B cell (primary cell): ENCODE measurements around the gene SHD. TPM values are rescaled to one million over a fixed set of nuclear protein-coding genes. Genes with fewer than 3 reads are reported as not detected.

ENCODE experiments used
- ATAC-seq: fragments of 200-7000 bp; cut with Tn5 transposase; one replicate; pipeline ENCODE4 v1.10.0; 2021; ENCODE audit warnings: low read depth, mild to moderate bottlenecking, moderate number of reproducible peaks, moderate library complexity
- CTCF ChIA-PET: fragments of 350-600 bp; sonication (Branson Sonifier 250); formaldehyde crosslinking; loops from one replicate; lab custom pipeline; 2021; ENCODE audit warnings: antibody characterized with exemption, inconsistent platforms; lab: Charles Lee
- POLR2A ChIA-PET: fragments of 350-600 bp; sonication (Branson Sonifier 250); formaldehyde crosslinking; loops from one replicate; lab custom pipeline; 2021; ENCODE audit warnings: antibody characterized with exemption; lab: Charles Lee
- DNase-seq: peaks from one replicate; pipeline ENCODE4 v3.0.0; 2013
- H2AFZ ChIP-seq: 2 replicates; pipeline ENCODE4 v1.6.1; 2012; ENCODE audit warnings: mild to moderate bottlenecking, low read depth, low read length; ENCODE audit not compliant: insufficient read depth, poor library complexity, severe bottlenecking
- H3K27ac ChIP-seq, 2 donors: 1 replicate in 1 of 2; 2 replicates in 1 of 2; pipeline ENCODE4 v1.5.1; 2012 to 2013; ENCODE audit warnings: low read length in 2 of 2, mild to moderate bottlenecking in 2 of 2, moderate library complexity in 1 of 2
- H3K27me3 ChIP-seq, 4 experiments: fragments of 200-600 bp in 1 of 4; sonication (generic) in 1 of 4; replicated peaks in 1 of 4; 1 replicate in 2 of 4; 2 replicates in 2 of 4; pipeline versions ENCODE4 v1.6.1 to v1.7.0; 2013 to 2016; ENCODE audit warnings: low read length in 3 of 4, mild to moderate bottlenecking in 2 of 4, mixed read lengths in 1 of 4, moderate library complexity in 1 of 4; ENCODE audit not compliant: insufficient read depth in 4 of 4, control insufficient read depth in 3 of 4; ENCODE audit errors: control extremely low read depth in 1 of 4
- H3K36me3 ChIP-seq, 2 experiments: replicated peaks in 1 of 2; 1 replicate in 1 of 2; 2 replicates in 1 of 2; pipeline versions ENCODE4 v1.6.1 to v1.7.1; 2013; ENCODE audit warnings: low read length in 1 of 2; ENCODE audit not compliant: insufficient read depth in 2 of 2, control insufficient read depth in 1 of 2; ENCODE audit errors: control extremely low read depth in 1 of 2, extremely low read depth in 1 of 2
- H3K4me1 ChIP-seq, 2 donors: fragments of 200-600 bp in 1 of 2; sonication (generic) in 1 of 2; 1 replicate in 1 of 2; 2 replicates in 1 of 2; pipeline versions ENCODE4 v1.5.1 to v1.6.1; 2013 to 2017; ENCODE audit warnings: low read length in 2 of 2; ENCODE audit not compliant: control insufficient read depth in 2 of 2, insufficient read depth in 2 of 2
- H3K4me2 ChIP-seq: replicated peaks from 2 replicates; pipeline ENCODE3; 2012; ENCODE audit warnings: mild to moderate bottlenecking, low read depth, low read length; ENCODE audit not compliant: poor library complexity, severe bottlenecking
- H3K4me3 ChIP-seq, 5 experiments: fragments of 200-600 bp in 1 of 5; sonication (generic) in 1 of 5; 1 replicate in 3 of 5; 2 replicates in 2 of 5; pipeline versions ENCODE4 v1.5.1 to v1.7.0; 2011 to 2016; ENCODE audit warnings: low read length in 4 of 5, mild to moderate bottlenecking in 4 of 5, low read depth in 2 of 5, control low read depth in 1 of 5, moderate library complexity in 1 of 5; ENCODE audit not compliant: insufficient read depth in 1 of 5; ENCODE audit errors: control extremely low read depth in 1 of 5, extremely low read depth in 1 of 5
- H3K79me2 ChIP-seq: fragments of 200-600 bp; sonication (generic); one replicate; pipeline ENCODE4 v1.6.0; 2016; ENCODE audit warnings: low read length; ENCODE audit not compliant: control insufficient read depth, insufficient read depth
- H3K9ac ChIP-seq: fragments of 200-600 bp; sonication (generic); 2 replicates; pipeline ENCODE4 v1.6.1; 2017; ENCODE audit warnings: mild to moderate bottlenecking, low read length, moderate library complexity
- H3K9me3 ChIP-seq, 3 donors: one replicate each; pipeline versions ENCODE4 v1.6.1 to v1.7.1; 2013; ENCODE audit warnings: low read length in 2 of 3; ENCODE audit not compliant: control insufficient read depth in 2 of 3, insufficient read depth in 1 of 3; ENCODE audit errors: control extremely low read depth in 1 of 3
- H4K20me1 ChIP-seq: 2 replicates; pipeline ENCODE4 v1.6.0; 2012; ENCODE audit warnings: mild to moderate bottlenecking, low read length; ENCODE audit not compliant: insufficient read depth, control insufficient read depth, poor library complexity, severe bottlenecking
- H3K27ac Mint-ChIP-seq: one replicate; pipeline ENCODE4 v1.8.0; 2021; ENCODE audit warnings: mixed read lengths
- H3K27me3 Mint-ChIP-seq: one replicate; pipeline ENCODE4 v1.8.0; 2021; ENCODE audit warnings: mixed read lengths
- H3K4me1 Mint-ChIP-seq: one replicate; pipeline ENCODE4 v1.8.0; 2021; ENCODE audit warnings: mixed read lengths
- H3K4me3 Mint-ChIP-seq: one replicate; pipeline ENCODE4 v1.8.0; 2021; ENCODE audit warnings: mixed read lengths
- H3K9me3 Mint-ChIP-seq: one replicate; pipeline ENCODE4 v1.8.0; 2022; ENCODE audit warnings: mixed read lengths; ENCODE audit not compliant: insufficient read depth
- EZH2 ChIP-seq: IDR thresholded peaks from 2 replicates; pipeline ENCODE4 v1.6.1; 2012; ENCODE audit warnings: borderline replicate concordance, low read depth, mild to moderate bottlenecking, moderate library complexity, low read length; ENCODE audit not compliant: insufficient read depth, poor library complexity, severe bottlenecking
- WGBS: methylation state at CpG from one replicate; pipeline ENCODE4 v1.1.5; 2013; ENCODE audit warnings: missing lambda C conversion rate; ENCODE audit not compliant: insufficient coverage; 5-methylcytosine and 5-hydroxymethylcytosine counted together
- intact Hi-C: fragments of 100-400 bp; cut with micrococcal nuclease; formaldehyde crosslinking; loops from one replicate; pipeline ENCODE4 v1.10.0; 2022
- polyA plus RNA-seq: library from polyadenylated mRNA; depleted of rRNA; stranded (reverse); fragments of >200 nt; gene quantifications from 2 replicates; pipeline ENCODE4 v1.2.3, GENCODE V29; 2012
- total RNA-seq, 2 donors: library from RNA; stranded (reverse); fragments of 120-200 nt in 1 of 2; gene quantifications; 1 replicate in 1 of 2; 2 replicates in 1 of 2; pipeline versions ENCODE4 v1.2.3 to v1.2.4, GENCODE V29; 2013 to 2022
- TF ChIP-seq, protein P1 (sequence below): fragments of 200-600 bp; IDR thresholded peaks from one replicate; pipeline ENCODE4 v1.8.0; 2022; ENCODE audit warnings: antibody characterized with exemption, mild to moderate bottlenecking

Gene SHD
- total and polyA plus RNA-seq, 2 donors (not counting 1 experiment from before 2014, with no cell fraction given) = 0.17 TPM; not detected in 1

GRCh38 chr19:4338441-4339355 lies 59.6 kb downstream of the SHD start, which contains the start of gene STAP2:
STAP2 (minus strand) TSS chr19:4338827; CDS start chr19:4338753, 74 bp downstream.
- H3K9ac ChIP-seq = peak within 1 kb of the TSS; percentile 65
- peak; percentile 39 for DNase-seq

More at GRCh38 chr19:4338441-4339355, 59.6 kb downstream of the SHD start, which contains the start of gene STAP2:
- 77% methylated on average over 15 of the region's 27 CpGs for WGBS
- Histone ChIP-seq H4K20me1 (no peaks in the 10 kb centered on the region), H3K9me3 (no peaks in the 10 kb centered on the region), H3K27me3 (no peaks in the 10 kb centered on the region), H3K79me2 (no peaks in the 10 kb centered on the region), H3K4me2 (peak within 1 kb of the TSS; percentile 90), H3K4me3 (peak within 1 kb of the TSS in 4 of 5 experiments; percentile 37 to 70 (median 55)), H3K27ac (peak within 1 kb of the TSS in 1 of 2 donors; percentile 6), H3K4me1 (peaks cover 3 to 24% of the 10 kb centered on the region in 2 donors), H3K36me3 (no peaks in the 10 kb centered on the region), H2AFZ (peak within 1 kb of the TSS; percentile 95)
- Mint-ChIP-seq H3K27ac (peak within 1 kb of the TSS; percentile 75), H3K4me3 (peak within 1 kb of the TSS; percentile 88), H3K4me1 (peaks cover 25% of the 10 kb centered on the region), H3K9me3 (no peaks in the 10 kb centered on the region), H3K27me3 (no peaks in the 10 kb centered on the region)
- POLR2A ChIA-PET = no interaction called here
- intact Hi-C loops = no loop called here
- TF ChIP-seq, protein P1, sequence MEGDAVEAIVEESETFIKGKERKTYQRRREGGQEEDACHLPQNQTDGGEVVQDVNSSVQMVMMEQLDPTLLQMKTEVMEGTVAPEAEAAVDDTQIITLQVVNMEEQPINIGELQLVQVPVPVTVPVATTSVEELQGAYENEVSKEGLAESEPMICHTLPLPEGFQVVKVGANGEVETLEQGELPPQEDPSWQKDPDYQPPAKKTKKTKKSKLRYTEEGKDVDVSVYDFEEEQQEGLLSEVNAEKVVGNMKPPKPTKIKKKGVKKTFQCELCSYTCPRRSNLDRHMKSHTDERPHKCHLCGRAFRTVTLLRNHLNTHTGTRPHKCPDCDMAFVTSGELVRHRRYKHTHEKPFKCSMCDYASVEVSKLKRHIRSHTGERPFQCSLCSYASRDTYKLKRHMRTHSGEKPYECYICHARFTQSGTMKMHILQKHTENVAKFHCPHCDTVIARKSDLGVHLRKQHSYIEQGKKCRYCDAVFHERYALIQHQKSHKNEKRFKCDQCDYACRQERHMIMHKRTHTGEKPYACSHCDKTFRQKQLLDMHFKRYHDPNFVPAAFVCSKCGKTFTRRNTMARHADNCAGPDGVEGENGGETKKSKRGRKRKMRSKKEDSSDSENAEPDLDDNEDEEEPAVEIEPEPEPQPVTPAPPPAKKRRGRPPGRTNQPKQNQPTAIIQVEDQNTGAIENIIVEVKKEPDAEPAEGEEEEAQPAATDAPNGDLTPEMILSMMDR = no peak
- no peak for TF ChIP-seq EZH2
- ATAC-seq = no peak
- CTCF ChIA-PET = interaction anchor here (0.7 to 2.6 kb wide), 2 partner anchors 13 to 67 kb away, joined by 3 to 6 read pairs; no protein-coding TSS in a partner anchor

Other genes starting within 250 kb of the SHD start
- 62.6 and 62.8 TPM in 2 replicates for gene ZBTB7A, start 212.4 kb upstream of the SHD start, total RNA-seq
- 19.4 and 24.8 TPM in 2 replicates for gene ZBTB7A, start 212.4 kb upstream of the SHD start, polyA plus RNA-seq
- gene MAP2K2, start 155.1 kb upstream of the SHD start, total RNA-seq = 137 and 138 TPM in 2 replicates
- 158 and 181 TPM in 2 replicates for gene MAP2K2, start 155.1 kb upstream of the SHD start, polyA plus RNA-seq
- gene CREB3L3, start 125.6 kb upstream of the SHD start, total RNA-seq = not detected in 2 replicates
- gene CREB3L3, start 125.6 kb upstream of the SHD start, polyA plus RNA-seq = not detected in 2 replicates
- gene SIRT6, start 96.7 kb upstream of the SHD start, total RNA-seq = 27.8 and 30.4 TPM in 2 replicates
- 82.2 and 93.7 TPM in 2 replicates for gene SIRT6, start 96.7 kb upstream of the SHD start, polyA plus RNA-seq
- gene ANKRD24, start 96.6 kb upstream of the SHD start, total RNA-seq = 0.37 and 1.4 TPM in 2 replicates
- 1.1 and 1.5 TPM in 2 replicates for gene ANKRD24, start 96.6 kb upstream of the SHD start, polyA plus RNA-seq
- gene EBI3, start 49.7 kb upstream of the SHD start, total RNA-seq = 11.3 and 15.6 TPM in 2 replicates
- gene EBI3, start 49.7 kb upstream of the SHD start, polyA plus RNA-seq = 9.4 and 11.9 TPM in 2 replicates
- 39.8 and 40.3 TPM in 2 replicates for gene YJU2, start 32.2 kb upstream of the SHD start, total RNA-seq
- 45.7 and 60.8 TPM in 2 replicates for gene YJU2, start 32.2 kb upstream of the SHD start, polyA plus RNA-seq
- not detected in 2 replicates for gene TMIGD2, start 23.1 kb downstream of the SHD start, total RNA-seq
- 0.24 and 0.66 TPM in 2 replicates for gene TMIGD2, start 23.1 kb downstream of the SHD start, polyA plus RNA-seq
- gene FSD1, start 25.3 kb downstream of the SHD start, total RNA-seq = 2.8 and 3.4 TPM in 2 replicates
- 2.7 and 3.2 TPM in 2 replicates for gene FSD1, start 25.3 kb downstream of the SHD start, polyA plus RNA-seq
- 0.27 and 0.51 TPM in 2 replicates for gene STAP2, start 59.6 kb downstream of the SHD start, total RNA-seq
- 0.33 and 0.72 TPM in 2 replicates for gene STAP2, start 59.6 kb downstream of the SHD start, polyA plus RNA-seq
- 25.6 and 30.3 TPM in 2 replicates for gene MPND, start 64.3 kb downstream of the SHD start, total RNA-seq
- 11.8 and 14.5 TPM in 2 replicates for gene MPND, start 64.3 kb downstream of the SHD start, polyA plus RNA-seq
- 37.2 and 41.9 TPM in 2 replicates for gene SH3GL1, start 121.3 kb downstream of the SHD start, total RNA-seq
- gene SH3GL1, start 121.3 kb downstream of the SHD start, polyA plus RNA-seq = 42.4 and 45.2 TPM in 2 replicates
- 17.3 and 19.7 TPM in 2 replicates for gene CHAF1A, start 123.4 kb downstream of the SHD start, total RNA-seq
- 15.1 and 15.7 TPM in 2 replicates for gene CHAF1A, start 123.4 kb downstream of the SHD start, polyA plus RNA-seq
- gene UBXN6, start 178.5 kb downstream of the SHD start, total RNA-seq = 75.8 and 82.0 TPM in 2 replicates
- gene UBXN6, start 178.5 kb downstream of the SHD start, polyA plus RNA-seq = 76.6 and 77.6 TPM in 2 replicates
- gene HDGFL2, start 193.0 kb downstream of the SHD start, total RNA-seq = 49.3 and 49.9 TPM in 2 replicates
- 16.6 and 18.4 TPM in 2 replicates for gene HDGFL2, start 193.0 kb downstream of the SHD start, polyA plus RNA-seq
- 0.05 and 0.07 TPM in 2 replicates for gene PLIN4, start 239.2 kb downstream of the SHD start, total RNA-seq
- gene PLIN4, start 239.2 kb downstream of the SHD start, polyA plus RNA-seq = 0.04 TPM in 2 replicates